K562 (cell line): ENCODE data around the gene ARL5C. TPM values are rescaled to one million over a fixed set of nuclear protein-coding genes. Genes with fewer than 3 reads are reported as not detected.

ENCODE experiments used
- ATAC-seq: fragments of 200-7000 bp; cut with Tn5 transposase; 3 replicates; pipeline ENCODE4 v1.9.1; 2020; ENCODE audit warnings: moderate library complexity
- BruUV-seq: library from RNA; stranded (reverse); fragments of 400-500 nt; replicated peaks from 2 replicates; lab custom pipeline; 2021; lab: Mats Ljungman, UMichigan
- CTCF ChIA-PET: fragments of 300-600 bp; formaldehyde crosslinking; extraction: SDS; loops from one replicate; lab custom pipeline; 2021; ENCODE audit warnings: low intra/inter-chr PET ratio; lab: Yijun Ruan, JAX
- POLR2A ChIA-PET: fragments of 300-600, 350-650 bp; sonication (Branson Sonifier 250); formaldehyde crosslinking; extraction: SDS; loops from one replicate; lab custom pipeline; 2021; ENCODE audit warnings: antibody characterized with exemption, inconsistent platforms; lab: Yijun Ruan, JAX
- DNase-seq, 4 experiments: peaks; one replicate each; pipeline versions ENCODE4 v3.0.0 to v3.0.0-alpha.2; 2011 to 2018; ENCODE audit warnings: low spot score in 3 of 4, mixed read lengths in 3 of 4; ENCODE audit errors: extremely low read depth in 1 of 4
- FAIRE-seq: peaks from 2 replicates; lab custom pipeline; 2011; peaks lifted over from hg19 to GRCh38; lab: Jason Lieb, UNC
- H2AFZ ChIP-seq: 2 replicates; pipeline ENCODE4 v1.6.0; 2011; ENCODE audit warnings: low read depth, low read length, control low read depth, inconsistent platforms
- H3K27ac ChIP-seq: fragments of 200-600 bp; 3 replicates; pipeline ENCODE4 v1.8.0; 2011; ENCODE audit warnings: low read depth, mild to moderate bottlenecking, control low read depth, inconsistent platforms, low read length, moderate library complexity, mixed read lengths; ENCODE audit errors: extremely low read depth
- H3K27me3 ChIP-seq, 2 experiments: fragments of 300-600 bp in 1 of 2; 2 replicates in 1 of 2; 3 replicates in 1 of 2; pipeline versions ENCODE4 v1.6.0 to v1.8.0; 2011; ENCODE audit warnings: inconsistent platforms in 2 of 2, low read length in 2 of 2, mild to moderate bottlenecking in 1 of 2, mixed read lengths in 1 of 2, moderate library complexity in 1 of 2; ENCODE audit not compliant: control insufficient read depth in 2 of 2, insufficient read depth in 2 of 2
- H3K36me3 ChIP-seq: fragments of 300-600 bp; 3 replicates; pipeline ENCODE4 v1.8.0; 2011; ENCODE audit warnings: mild to moderate bottlenecking, low read length, inconsistent platforms; ENCODE audit not compliant: control insufficient read depth, insufficient read depth
- H3K4me1 ChIP-seq, 2 experiments: fragments of 200-600 bp in 1 of 2; replicated peaks in 1 of 2; 2 replicates in 1 of 2; 3 replicates in 1 of 2; pipeline versions ENCODE4 v1.5.1 to v1.8.0; 2011; ENCODE audit warnings: inconsistent platforms in 2 of 2, low read length in 2 of 2, mild to moderate bottlenecking in 1 of 2, mixed read lengths in 1 of 2, moderate library complexity in 1 of 2; ENCODE audit not compliant: control insufficient read depth in 2 of 2, insufficient read depth in 2 of 2
- H3K4me2 ChIP-seq: 2 replicates; pipeline ENCODE4 v1.6.1; 2011; ENCODE audit warnings: low read length, control low read depth, inconsistent platforms, mixed read lengths; ENCODE audit not compliant: insufficient read depth
- H3K4me3 ChIP-seq: fragments of 200-600 bp; sonication (generic), shearing (Covaris generic); 2 replicates; pipeline ENCODE4 v1.5.1; 2016; ENCODE audit warnings: control low read depth, inconsistent platforms
- H3K79me2 ChIP-seq: fragments of 200-600 bp; 3 replicates; pipeline ENCODE4 v1.8.0; 2011; ENCODE audit warnings: low read length, inconsistent platforms; ENCODE audit not compliant: control insufficient read depth, insufficient read depth
- H3K9ac ChIP-seq, 2 experiments: 2 replicates each; pipeline versions ENCODE4 v1.6.0 to v1.6.1; 2011; ENCODE audit warnings: low read depth in 2 of 2, low read length in 2 of 2, control low read depth in 1 of 2, inconsistent platforms in 1 of 2, mild to moderate bottlenecking in 1 of 2, mixed read lengths in 1 of 2; ENCODE audit not compliant: insufficient read depth in 1 of 2
- H3K9me1 ChIP-seq: one replicate; pipeline ENCODE4 v1.6.0; 2011; ENCODE audit warnings: inconsistent platforms, mild to moderate bottlenecking, low read length, moderate library complexity; ENCODE audit not compliant: control insufficient read depth, insufficient read depth
- H3K9me3 ChIP-seq: replicated peaks from 2 replicates; pipeline ENCODE4 v1.5.1; 2011; ENCODE audit warnings: low read depth, low read length, inconsistent platforms; ENCODE audit not compliant: control insufficient read depth, insufficient read depth
- H4K20me1 ChIP-seq: replicated peaks from 2 replicates; pipeline ENCODE4 v1.6.1; 2011; ENCODE audit warnings: low read length, inconsistent platforms, mixed read lengths; ENCODE audit not compliant: control insufficient read depth, insufficient read depth
- ETV6 ChIP-seq, 3 experiments: fragments of 150-350 bp in 1 of 3; sonication (generic) in 1 of 3; formaldehyde crosslinking in 1 of 3; IDR thresholded peaks; 2 replicates each; pipeline versions ENCODE4 v1.6.1 to v1.8.0; 2014 to 2022; ENCODE audit warnings: borderline replicate concordance in 2 of 3, low read depth in 2 of 3, antibody characterized with exemption in 1 of 3, low read length in 1 of 3, mild to moderate bottlenecking in 1 of 3, missing genetic modification reagents in 1 of 3
- PHF21A ChIP-seq: fragments of 450-650 bp; IDR thresholded peaks from 2 replicates; pipeline ENCODE4 v1.6.1; 2017; ENCODE audit warnings: low read depth, borderline replicate concordance
- PREB ChIP-seq: sonication (generic); formaldehyde crosslinking; IDR thresholded peaks from 2 replicates; pipeline ENCODE4 v1.8.1; 2023; ENCODE audit warnings: mild to moderate bottlenecking, missing genetic modification reagents
- RBM14 ChIP-seq: fragments of 200-400 bp; formaldehyde crosslinking; IDR thresholded peaks from 2 replicates; pipeline ENCODE4 v1.6.1; 2018; ENCODE audit warnings: low read depth, mild to moderate bottlenecking, low read length, moderate library complexity, borderline replicate concordance; ENCODE audit not compliant: insufficient read depth
- SIX5 ChIP-seq, 2 experiments: IDR thresholded peaks; 2 replicates each; pipeline ENCODE4 v1.6.1; 2011; ENCODE audit warnings: low read length in 2 of 2, borderline replicate concordance in 1 of 2, low read depth in 1 of 2, mild to moderate bottlenecking in 1 of 2, moderate library complexity in 1 of 2; ENCODE audit not compliant: insufficient read depth in 1 of 2
- ZNF277 ChIP-seq: fragments of 250-450 bp; sonication (Bioruptor Pico); IDR thresholded peaks from 2 replicates; pipeline ENCODE4 v1.8.0; 2022; ENCODE audit warnings: inconsistent platforms, mild to moderate bottlenecking, moderate library complexity, borderline replicate concordance
- ZNF316 ChIP-seq: fragments of 450-650 bp; IDR thresholded peaks from 2 replicates; pipeline ENCODE4 v1.6.1; 2016
- ZNF324 ChIP-seq: fragments of 250-450 bp; sonication (Bioruptor Pico); IDR thresholded peaks from 2 replicates; pipeline ENCODE4 v1.4.0; 2020; ENCODE audit warnings: mild to moderate bottlenecking
- ZNF668 ChIP-seq: fragments of 250-450 bp; sonication (Bioruptor Pico); IDR thresholded peaks from 2 replicates; pipeline ENCODE4 v1.8.0; 2022; ENCODE audit warnings: mild to moderate bottlenecking, inconsistent platforms
- ZNF830 ChIP-seq: fragments of 250-450 bp; sonication (Bioruptor Pico); IDR thresholded peaks from 2 replicates; pipeline ENCODE4 v1.5.0; 2021; ENCODE audit warnings: mild to moderate bottlenecking
- WGBS: fragments of 100-300 bp; shearing (Covaris generic); methylation state at CpG from one replicate; pipeline ENCODE4 v1.1.6; 2016; ENCODE audit warnings: low coverage, mixed read lengths; ENCODE audit not compliant: insufficient coverage; ENCODE audit errors: missing lambda C conversion rate; 5-methylcytosine and 5-hydroxymethylcytosine counted together
- in situ Hi-C: fragments of 300-500 bp; cut with MboI; formaldehyde crosslinking; loops from 4 replicates; pipeline ENCODE4 v1.15.0; 2018; ENCODE audit warnings: inconsistent platforms, mixed read lengths
- intact Hi-C: fragments of 100-400 bp; cut with micrococcal nuclease; formaldehyde crosslinking; loops from 2 replicates; pipeline ENCODE4 v1.14.2; 2022
- polyA plus RNA-seq, 8 experiments: library from polyadenylated mRNA; depleted of rRNA in 4 of 8; stranded (reverse) in 5 of 8; unstranded in 3 of 8; fragments of >200 nt; fragmentation: Nextera tagmentation in 2 of 8; fragmentation: Illumina TruSeq in 1 of 8; extraction: Ambion mirVana in 2 of 8; extraction: Trizol in 1 of 8; gene quantifications; 2 replicates each; pipeline versions ENCODE4 v1.2.1 to v1.2.3, GENCODE V29; 2011 to 2014; ENCODE audit warnings: inconsistent platforms in 1 of 8, missing spikeins in 1 of 8
- total RNA-seq, 7 experiments: library from RNA; depleted of rRNA in 6 of 7; stranded (reverse); fragments of >200 nt in 6 of 7; fragmentation: Illumina TruSeq in 2 of 7; extraction: Trizol in 2 of 7; gene quantifications; 2 replicates each; pipeline versions ENCODE4 v1.2.1 to v1.2.3, GENCODE V29; 2011 to 2021; ENCODE audit warnings: low replicate concordance in 1 of 7
- TF ChIP-seq, protein P1 (sequence below): IDR thresholded peaks from 2 replicates; pipeline ENCODE4 v1.6.1; 2012; ENCODE audit warnings: low read depth, low read length, improper control_type of control experiment, borderline replicate concordance
- TF ChIP-seq, protein P2 (sequence below): sonication (generic); formaldehyde crosslinking; IDR thresholded peaks from 2 replicates; pipeline ENCODE4 v1.8.0; 2022; ENCODE audit warnings: mild to moderate bottlenecking, missing genetic modification reagents

ARL5C gene
- total and polyA plus RNA-seq, 9 of the 15 experiments (the other 6 are each of a cell fraction or from before 2014, with no cell fraction given), result not detected

GRCh38 chr17:39170558-39170957 is 4.6 kb upstream of the ARL5C start:
- Histone ChIP-seq H3K4me3 (no peak overlapping the region), H3K79me2 (no peaks in the 10 kb centered on the region)
- TF ChIP-seq ETV6 (IDR thresholded peaks at IDR 0.05; ENCODE audit: borderline replicate concordance in 1 of 2, low read depth in 2 of 2, low read length in 1 of 2), result no peak
- no peak for TF ChIP-seq ETV6 (CRISPR knock-in tag; IDR thresholded peaks at IDR 0.05; ENCODE audit: borderline replicate concordance)
- no peak for TF ChIP-seq SIX5 (IDR thresholded peaks at IDR 0.05; ENCODE audit: borderline replicate concordance in 1 of 2, insufficient read depth in 1 of 2, low read depth in 1 of 2, low read length in 2 of 2)
- no peak for TF ChIP-seq RBM14
- TF ChIP-seq ZNF316, result no peak
- no peak for TF ChIP-seq PHF21A
- no peak for TF ChIP-seq ZNF324 (CRISPR knock-in tag)
- no peak for TF ChIP-seq ZNF668
- TF ChIP-seq, protein P1, sequence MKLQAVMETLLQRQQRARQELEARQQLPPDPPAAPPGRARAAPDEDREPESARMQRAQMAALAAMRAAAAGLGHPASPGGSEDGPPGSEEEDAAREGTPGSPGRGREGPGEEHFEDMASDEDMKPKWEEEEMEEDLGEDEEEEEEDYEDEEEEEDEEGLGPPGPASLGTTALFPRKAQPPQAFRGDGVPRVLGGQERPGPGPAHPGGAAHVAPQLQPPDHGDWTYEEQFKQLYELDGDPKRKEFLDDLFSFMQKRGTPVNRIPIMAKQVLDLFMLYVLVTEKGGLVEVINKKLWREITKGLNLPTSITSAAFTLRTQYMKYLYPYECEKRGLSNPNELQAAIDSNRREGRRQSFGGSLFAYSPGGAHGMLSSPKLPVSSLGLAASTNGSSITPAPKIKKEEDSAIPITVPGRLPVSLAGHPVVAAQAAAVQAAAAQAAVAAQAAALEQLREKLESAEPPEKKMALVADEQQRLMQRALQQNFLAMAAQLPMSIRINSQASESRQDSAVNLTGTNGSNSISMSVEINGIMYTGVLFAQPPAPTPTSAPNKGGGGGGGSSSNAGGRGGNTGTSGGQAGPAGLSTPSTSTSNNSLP, result no peak
- no peak for TF ChIP-seq PREB (CRISPR knock-in tag)
- no peak for TF ChIP-seq ZNF277 (CRISPR knock-in tag)
- TF ChIP-seq ZNF830 (CRISPR knock-in tag), result no peak
- TF ChIP-seq, protein P2, sequence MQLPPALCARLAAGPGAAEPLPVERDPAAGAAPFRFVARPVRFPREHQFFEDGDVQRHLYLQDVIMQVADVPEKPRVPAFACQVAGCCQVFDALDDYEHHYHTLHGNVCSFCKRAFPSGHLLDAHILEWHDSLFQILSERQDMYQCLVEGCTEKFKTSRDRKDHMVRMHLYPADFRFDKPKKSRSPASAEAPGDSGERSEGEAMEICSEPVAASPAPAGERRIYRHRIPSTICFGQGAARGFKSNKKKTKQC (CRISPR knock-in tag), result no peak
- TF ChIP-seq, all 486 proteins: peak for 0
- Histone ChIP-seq H3K9me1 (peaks cover 3% of the 10 kb centered on the region), H4K20me1 (peaks cover 6% of the 10 kb centered on the region), H3K27me3 (no peaks in the 10 kb centered on the region), H3K27ac (no peak overlapping the region), H3K36me3 (peaks cover 3% of the 10 kb centered on the region; the same call in 1 of the 3 replicates), H3K4me1 (peaks cover 5 to 24% of the 10 kb centered on the region in 2 experiments), H3K9me3 (no peaks in the 10 kb centered on the region), H2AFZ (no peak overlapping the region), H3K9ac (no peak overlapping the region), H3K4me2 (no peak overlapping the region)
- in situ Hi-C loops, result no loop called here
- ChIA-PET CTCF (no interaction called here), POLR2A (interaction anchor here (1.1 kb wide), 2 partner anchors 13 to 16 kb away, joined by 4 to 5 read pairs; no protein-coding TSS in a partner anchor)
- no peak for ATAC-seq
- FAIRE-seq, result no peak
- WGBS, result 14% methylated on average over 6 of the region's 6 CpGs
- no TSS peak for BruUV-seq
- DNase-seq, result no peak
- intact Hi-C loops, result no loop called here
